ENCODE measurements around the gene COL5A3. TPM values are rescaled to one million over a fixed set of nuclear protein-coding genes. Genes with fewer than 3 reads are reported as not detected.

Gene COL5A3
- total RNA-seq, 2 experiments from 2014 or later, result 0.05 TPM; not detected in 1

- Mint-ChIP-seq H3K4me3 (no peak overlapping the region), H3K9me3 (no peaks in the 10 kb centered on the region), H3K27ac (no peak overlapping the region), H3K4me1 (ENCODE audit: low read depth) (peaks cover 8% of the 10 kb centered on the region), H3K27me3 (ENCODE audit: low read depth) (peaks cover 49% of the 10 kb centered on the region), H3K36me3 (ENCODE audit: low read depth) (no peaks in the 10 kb centered on the region)
- CTCF ChIA-PET, result interaction anchor here (0.6 to 1.5 kb wide), 2 partner anchors 8 to 408 kb away, joined by 3 read pairs; no protein-coding TSS in a partner anchor
- no peak for DNase-seq
- intact Hi-C loops (cut with micrococcal nuclease), result loop anchor here (10.0 kb wide), 1 partner anchor 173 kb away; the partner anchor contains the start of gene PIN1
Observed at GRCh38 chr19:10008184-10008765, 2.0 kb downstream of the COL5A3 start.

- CTCF ChIA-PET, result interaction anchor here (0.6 to 1.5 kb wide), 2 partner anchors 7 to 409 kb away, joined by 3 read pairs; no protein-coding TSS in a partner anchor
- Mint-ChIP-seq H3K4me3 (no peak overlapping the region), H3K27ac (no peak overlapping the region), H3K9me3 (no peaks in the 10 kb centered on the region), H3K4me1 (ENCODE audit: low read depth) (peaks cover 8% of the 10 kb centered on the region), H3K27me3 (ENCODE audit: low read depth) (peaks cover 47% of the 10 kb centered on the region), H3K36me3 (ENCODE audit: low read depth) (no peaks in the 10 kb centered on the region)
- no peak for DNase-seq
- intact Hi-C loops (cut with micrococcal nuclease), result loop anchor here (10.0 kb wide), 1 partner anchor 173 kb away; the partner anchor contains the start of gene PIN1
Observed at GRCh38 chr19:10007371-10008183, 2.7 kb downstream of the COL5A3 start.

GRCh38 chr19:10006752-10007323 is 3.5 kb downstream of the COL5A3 start:
- CTCF ChIA-PET, result no interaction called here

GRCh38 chr19:10006335-10006708 is 4.0 kb downstream of the COL5A3 start:
- H3K9me3 Mint-ChIP-seq, result no peaks in the 10 kb centered on the region
- no peaks in the 10 kb centered on the region for H3K36me3 Mint-ChIP-seq (ENCODE audit: low read depth)
- no peak overlapping the region for H3K27ac Mint-ChIP-seq
- DNase-seq, result no peak
- H3K4me3 Mint-ChIP-seq, result no peak overlapping the region
- intact Hi-C loops (cut with micrococcal nuclease), result loop anchor here (10.0 kb wide), 1 partner anchor 172 kb away; the partner anchor contains the start of gene PIN1
- H3K27me3 Mint-ChIP-seq (ENCODE audit: low read depth), result peaks cover 45% of the 10 kb centered on the region
- CTCF ChIA-PET, result interaction anchor here (1.4 kb wide), 1 partner anchor 21 kb away, joined by 6 read pairs; no protein-coding TSS in a partner anchor
- peaks cover 8% of the 10 kb centered on the region for H3K4me1 Mint-ChIP-seq (ENCODE audit: low read depth)

More at GRCh38 chr19:10006752-10007323, 3.5 kb downstream of the COL5A3 start:
- Mint-ChIP-seq H3K4me3 (no peak overlapping the region), H3K9me3 (no peaks in the 10 kb centered on the region), H3K4me1 (ENCODE audit: low read depth) (peaks cover 8% of the 10 kb centered on the region), H3K27me3 (ENCODE audit: low read depth) (peaks cover 46% of the 10 kb centered on the region), H3K27ac (no peak overlapping the region), H3K36me3 (ENCODE audit: low read depth) (no peaks in the 10 kb centered on the region)
- intact Hi-C loops (cut with micrococcal nuclease), result loop anchor here (10.0 kb wide), 1 partner anchor 172 kb away; the partner anchor contains the start of gene PIN1
- no peak for DNase-seq

GRCh38 chr19:10005632-10006334 is 4.5 kb downstream of the COL5A3 start:
- CTCF ChIA-PET, result interaction anchor here (1.4 kb wide), 1 partner anchor 22 kb away, joined by 6 read pairs; no protein-coding TSS in a partner anchor
- no peaks in the 10 kb centered on the region for H3K9me3 Mint-ChIP-seq
- H3K27ac Mint-ChIP-seq, result no peak overlapping the region
- H3K4me1 Mint-ChIP-seq (ENCODE audit: low read depth), result peaks cover 8% of the 10 kb centered on the region
- no peak overlapping the region for H3K4me3 Mint-ChIP-seq
- peaks cover 41% of the 10 kb centered on the region for H3K27me3 Mint-ChIP-seq (ENCODE audit: low read depth)
- intact Hi-C loops (cut with micrococcal nuclease), result loop anchor here (2.0 to 10.0 kb wide), 2 partner anchors 57 to 171 kb away; partner anchors contain the start of gene PIN1
- no peak for DNase-seq
- H3K36me3 Mint-ChIP-seq (ENCODE audit: low read depth), result no peaks in the 10 kb centered on the region

GRCh38 chr19:10004617-10005016 is 5.7 kb downstream of the COL5A3 start:
- Mint-ChIP-seq H3K4me1 (ENCODE audit: low read depth) (peaks cover 8% of the 10 kb centered on the region), H3K27me3 (ENCODE audit: low read depth) (peaks cover 39% of the 10 kb centered on the region), H3K36me3 (ENCODE audit: low read depth) (no peaks in the 10 kb centered on the region), H3K9me3 (no peaks in the 10 kb centered on the region), H3K4me3 (no peak overlapping the region), H3K27ac (no peak overlapping the region)
- DNase-seq, result no peak
- CTCF ChIA-PET, result interaction anchor here (0.7 to 0.9 kb wide), 2 partner anchors 23 to 74 kb away, joined by 3 to 5 read pairs; no protein-coding TSS in a partner anchor
- intact Hi-C loops (cut with micrococcal nuclease), result loop anchor here (2.0 to 10.0 kb wide), 3 partner anchors 58 to 377 kb away; partner anchors contain the start of gene PIN1

GRCh38 chr19:10003271-10003670 is 7.0 kb downstream of the COL5A3 start:
- CTCF ChIA-PET, result no interaction called here
- no peak overlapping the region for H3K27ac Mint-ChIP-seq
- H3K9me3 Mint-ChIP-seq, result no peaks in the 10 kb centered on the region
- intact Hi-C loops (cut with micrococcal nuclease), result loop anchor here (5.0 to 10.0 kb wide), 2 partner anchors 168 to 376 kb away; partner anchors contain the start of gene PIN1
- no peak for DNase-seq
- no peak overlapping the region for H3K4me3 Mint-ChIP-seq
- peaks cover 33% of the 10 kb centered on the region for H3K27me3 Mint-ChIP-seq (ENCODE audit: low read depth)
- H3K36me3 Mint-ChIP-seq (ENCODE audit: low read depth), result no peaks in the 10 kb centered on the region
- peaks cover 3% of the 10 kb centered on the region for H3K4me1 Mint-ChIP-seq (ENCODE audit: low read depth)

GRCh38 chr19:10001899-10002298 is 8.4 kb downstream of the COL5A3 start:
- H3K27ac Mint-ChIP-seq, result no peak overlapping the region
- peaks cover 3% of the 10 kb centered on the region for H3K4me1 Mint-ChIP-seq (ENCODE audit: low read depth)
- CTCF ChIA-PET, result interaction anchor here (0.7 to 3.7 kb wide), 3 partner anchors 25 to 417 kb away, joined by 3 to 40 read pairs (median 19); no protein-coding TSS in a partner anchor
- no peaks in the 10 kb centered on the region for H3K36me3 Mint-ChIP-seq (ENCODE audit: low read depth)
- peaks cover 26% of the 10 kb centered on the region for H3K27me3 Mint-ChIP-seq (ENCODE audit: low read depth)
- no peak overlapping the region for H3K4me3 Mint-ChIP-seq
- intact Hi-C loops (cut with micrococcal nuclease), result loop anchor here (5.0 to 10.0 kb wide), 2 partner anchors 167 to 375 kb away; partner anchors contain the start of gene PIN1
- H3K9me3 Mint-ChIP-seq, result no peaks in the 10 kb centered on the region
- DNase-seq, result peak; percentile 25

GRCh38 chr19:10000171-10000826 is 10.0 kb downstream of the COL5A3 start:
- Mint-ChIP-seq H3K9me3 (no peaks in the 10 kb centered on the region), H3K4me3 (no peak overlapping the region), H3K27me3 (ENCODE audit: low read depth) (peaks cover 21% of the 10 kb centered on the region), H3K27ac (no peak overlapping the region), H3K4me1 (ENCODE audit: low read depth) (peaks cover 3% of the 10 kb centered on the region), H3K36me3 (ENCODE audit: low read depth) (no peaks in the 10 kb centered on the region)
- intact Hi-C loops (cut with micrococcal nuclease), result loop anchor here (1.0 to 10.0 kb wide), 3 partner anchors 66 to 373 kb away; partner anchors contain the start of gene PIN1
- peak; percentile 80 for DNase-seq
- CTCF ChIA-PET, result interaction anchor here (0.5 to 3.7 kb wide), 28 partner anchors 8 to 1014 kb away, joined by 3 to 40 read pairs (median 4); no protein-coding TSS in a partner anchor

GRCh38 chr19:9996541-9996940 is 13.8 kb downstream of the COL5A3 start:
- Mint-ChIP-seq H3K27ac (no peak overlapping the region), H3K9me3 (no peaks in the 10 kb centered on the region), H3K36me3 (ENCODE audit: low read depth) (no peaks in the 10 kb centered on the region), H3K27me3 (ENCODE audit: low read depth) (peaks cover 11% of the 10 kb centered on the region), H3K4me3 (no peak overlapping the region), H3K4me1 (ENCODE audit: low read depth) (peaks cover 3% of the 10 kb centered on the region)
- no peak for DNase-seq
- CTCF ChIA-PET, result no interaction called here
- intact Hi-C loops (cut with micrococcal nuclease), result no loop called here

GRCh38 chr19:9995999-9996398 is 14.3 kb downstream of the COL5A3 start:
- Mint-ChIP-seq H3K4me1 (ENCODE audit: low read depth) (peaks cover 3% of the 10 kb centered on the region), H3K36me3 (ENCODE audit: low read depth) (no peaks in the 10 kb centered on the region), H3K27ac (no peak overlapping the region), H3K27me3 (ENCODE audit: low read depth) (peaks cover 10% of the 10 kb centered on the region), H3K4me3 (no peak overlapping the region), H3K9me3 (no peaks in the 10 kb centered on the region)
- CTCF ChIA-PET, result no interaction called here
- intact Hi-C loops (cut with micrococcal nuclease), result no loop called here
- no peak for DNase-seq

Data from activated naive CD4-positive, alpha-beta T cell treated with anti-CD3 and anti-CD28 coated beads for 36 hours (primary cell).